Panc1 (cell line): ENCODE data around the gene DDX52. TPM values are rescaled to one million over a fixed set of nuclear protein-coding genes. Genes with fewer than 3 reads are reported as not detected.

Experiments
- ATAC-seq: fragments of 200-7000 bp; cut with Tn5 transposase; 2 replicates; pipeline ENCODE4 v1.9.1; 2020; ENCODE audit warnings: mild to moderate bottlenecking, moderate library complexity
- BruUV-seq: library from RNA; stranded (reverse); fragments of 400-500 nt; replicated peaks from 2 replicates; lab custom pipeline; 2021; lab: Mats Ljungman, UMichigan
- CTCF ChIA-PET: fragments of 300-600 bp; sonication (Branson Sonifier 250); formaldehyde crosslinking; loops from one replicate; lab custom pipeline; 2022; ENCODE audit warnings: antibody characterized with exemption; lab: Charles Lee
- POLR2A ChIA-PET: fragments of 300-600 bp; sonication (Branson Sonifier 250); formaldehyde crosslinking; loops from one replicate; lab custom pipeline; 2022; ENCODE audit warnings: antibody characterized with exemption; lab: Charles Lee
- DNase-seq: peaks from one replicate; pipeline ENCODE4 v3.0.0-alpha.2; 2010; ENCODE audit warnings: low read depth, low spot score
- H3K27ac ChIP-seq: 2 replicates; pipeline ENCODE4 v1.5.1; 2011; ENCODE audit warnings: mild to moderate bottlenecking, low read length, inconsistent platforms
- H3K27me3 ChIP-seq: fragments of 200-500 bp; sonication (Bioruptor generic); 2 replicates; pipeline ENCODE4 v1.6.0; 2014; ENCODE audit warnings: low read length, inconsistent platforms; ENCODE audit not compliant: control insufficient read depth, insufficient read depth
- H3K36me3 ChIP-seq: fragments of 200-500 bp; sonication (Bioruptor generic); 2 replicates; pipeline ENCODE4 v1.5.1; 2014; ENCODE audit warnings: inconsistent platforms, mild to moderate bottlenecking, low read length, moderate library complexity; ENCODE audit not compliant: control insufficient read depth, insufficient read depth
- H3K4me1 ChIP-seq: 2 replicates; pipeline ENCODE4 v1.5.1; 2011; ENCODE audit warnings: inconsistent platforms, mild to moderate bottlenecking, low read length, moderate library complexity; ENCODE audit not compliant: control insufficient read depth, insufficient read depth
- H3K4me3 ChIP-seq, 2 experiments: 2 replicates each; pipeline ENCODE4 v1.5.1; 2011 to 2012; ENCODE audit warnings: low read depth in 2 of 2, low read length in 2 of 2, mild to moderate bottlenecking in 2 of 2, inconsistent platforms in 1 of 2, moderate library complexity in 1 of 2
- H3K9me3 ChIP-seq: fragments of 200-500 bp; sonication (Bioruptor generic); 2 replicates; pipeline ENCODE4 v1.5.1; 2014; ENCODE audit warnings: low read depth, mild to moderate bottlenecking, inconsistent platforms, low read length, moderate library complexity; ENCODE audit not compliant: control insufficient read depth, insufficient read depth
- CTCF ChIP-seq: fragments of 450-650 bp; IDR thresholded peaks from 2 replicates; pipeline ENCODE4 v1.5.1; 2017; ENCODE audit warnings: mild to moderate bottlenecking
- POLR2AphosphoS5 ChIP-seq: IDR thresholded peaks from 2 replicates; pipeline ENCODE4 v1.6.1; 2012; ENCODE audit warnings: mild to moderate bottlenecking, low read depth, low read length, moderate library complexity
- REST ChIP-seq, 2 experiments: IDR thresholded peaks; 2 replicates each; pipeline ENCODE4 v1.6.1; 2011 to 2012; ENCODE audit warnings: low read depth in 2 of 2, control low read depth in 1 of 2, low read length in 1 of 2, mild to moderate bottlenecking in 1 of 2, moderate library complexity in 1 of 2; ENCODE audit not compliant: insufficient read depth in 1 of 2
- SIN3A ChIP-seq: IDR thresholded peaks from 2 replicates; pipeline ENCODE4 v1.6.1; 2012; ENCODE audit warnings: low read depth, mild to moderate bottlenecking, low read length, moderate library complexity, borderline replicate concordance; ENCODE audit not compliant: insufficient read depth
- TCF7L2 ChIP-seq: IDR thresholded peaks from 2 replicates; pipeline ENCODE4 v1.6.1; 2011; ENCODE audit warnings: mild to moderate bottlenecking, low read depth, low read length, inconsistent platforms
- in situ Hi-C: cut with HindIII; loops from 2 replicates; pipeline ENCODE4 v1.10.0; 2016; ENCODE audit warnings: low sequenced_read_pairs, low pct_unique_long_range_greater_than_20kb
- intact Hi-C: fragments of 100-400 bp; cut with micrococcal nuclease; formaldehyde crosslinking; loops from one replicate; pipeline ENCODE4 v1.10.0; 2022; ENCODE audit not compliant: unreplicated experiment
- total RNA-seq: library from RNA; stranded (reverse); gene quantifications from one replicate; pipeline ENCODE4 v1.2.1, GENCODE V29; 2021; ENCODE audit not compliant: unreplicated experiment

DDX52 gene
- total RNA-seq, 1 experiment from 2014 or later = 16.5 TPM

DNA sequence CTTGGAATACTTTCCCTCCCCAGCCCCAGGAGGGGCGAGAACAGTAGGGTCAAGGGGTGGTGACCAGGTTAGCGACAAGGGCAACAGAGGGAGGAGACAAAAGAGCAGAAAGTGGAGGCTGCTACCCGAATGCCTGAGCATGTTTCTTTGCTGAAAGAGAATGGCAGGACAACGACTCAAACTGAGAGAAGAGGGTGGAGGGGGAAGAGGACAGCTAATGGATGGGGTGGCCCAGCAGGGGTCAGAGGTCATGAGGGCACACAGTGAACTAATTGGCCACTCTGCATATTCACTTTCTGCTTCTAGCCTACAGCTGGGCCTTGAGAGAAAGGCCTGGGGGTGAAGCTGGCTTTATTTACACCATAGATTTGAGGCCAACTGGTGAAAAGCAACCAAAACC, 19.1 kb upstream of the DDX52 start:
- H3K27ac ChIP-seq = no peak overlapping the region
- no peaks in the 10 kb centered on the region for H3K9me3 ChIP-seq
- DNase-seq (no peak), ATAC-seq (no peak)
- no peak overlapping the region for H3K4me3 ChIP-seq
- H3K36me3 ChIP-seq = no peaks in the 10 kb centered on the region
- intact Hi-C loops (no loop called here), in situ Hi-C loops (no loop called here)
- ChIA-PET POLR2A (no interaction called here), CTCF (no interaction called here)
- no peaks in the 10 kb centered on the region for H3K27me3 ChIP-seq
- BruUV-seq = no TSS peak
- TF ChIP-seq CTCF = no peak
- no peak for TF ChIP-seq SIN3A
- TF ChIP-seq TCF7L2 = no peak
- no peak for TF ChIP-seq POLR2AphosphoS5
- TF ChIP-seq REST (IDR thresholded peaks at IDR 0.05; ENCODE audit: insufficient read depth in 1 of 2, low read depth in 2 of 2, low read length in 1 of 2) = no peak
- no peaks in the 10 kb centered on the region for H3K4me1 ChIP-seq

- ChIA-PET CTCF (interaction anchor here (0.5 kb wide), 1 partner anchor 68 kb away, joined by 10 read pairs; no protein-coding TSS in a partner anchor), POLR2A (no interaction called here)
- TF ChIP-seq REST (IDR thresholded peaks at IDR 0.05; ENCODE audit: insufficient read depth in 1 of 2, low read depth in 2 of 2, low read length in 1 of 2) (no peak), CTCF (no peak), POLR2AphosphoS5 (no peak)
- no peak overlapping the region for H3K4me3 ChIP-seq
- no peak for DNase-seq
- H3K27me3 ChIP-seq = no peaks in the 10 kb centered on the region
- no peak for ATAC-seq
- H3K36me3 ChIP-seq = no peaks in the 10 kb centered on the region
- BruUV-seq = no TSS peak
- no peaks in the 10 kb centered on the region for H3K9me3 ChIP-seq
- no peaks in the 10 kb centered on the region for H3K4me1 ChIP-seq
- intact Hi-C loops = no loop called here
- in situ Hi-C loops = no loop called here
- H3K27ac ChIP-seq = no peak overlapping the region
Measured at GRCh38 chr17:37661400-37662014, 18.3 kb upstream of the DDX52 start.
